Measurements from ENCODE around the gene EVI2B.
"Not testable (repeated sequence)": the region's sequence is repeated elsewhere in the genome, so short reads cannot be mapped to it uniquely, and the experiment has no call there.

Gene EVI2B, protein sequence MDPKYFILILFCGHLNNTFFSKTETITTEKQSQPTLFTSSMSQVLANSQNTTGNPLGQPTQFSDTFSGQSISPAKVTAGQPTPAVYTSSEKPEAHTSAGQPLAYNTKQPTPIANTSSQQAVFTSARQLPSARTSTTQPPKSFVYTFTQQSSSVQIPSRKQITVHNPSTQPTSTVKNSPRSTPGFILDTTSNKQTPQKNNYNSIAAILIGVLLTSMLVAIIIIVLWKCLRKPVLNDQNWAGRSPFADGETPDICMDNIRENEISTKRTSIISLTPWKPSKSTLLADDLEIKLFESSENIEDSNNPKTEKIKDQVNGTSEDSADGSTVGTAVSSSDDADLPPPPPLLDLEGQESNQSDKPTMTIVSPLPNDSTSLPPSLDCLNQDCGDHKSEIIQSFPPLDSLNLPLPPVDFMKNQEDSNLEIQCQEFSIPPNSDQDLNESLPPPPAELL

DNA sequence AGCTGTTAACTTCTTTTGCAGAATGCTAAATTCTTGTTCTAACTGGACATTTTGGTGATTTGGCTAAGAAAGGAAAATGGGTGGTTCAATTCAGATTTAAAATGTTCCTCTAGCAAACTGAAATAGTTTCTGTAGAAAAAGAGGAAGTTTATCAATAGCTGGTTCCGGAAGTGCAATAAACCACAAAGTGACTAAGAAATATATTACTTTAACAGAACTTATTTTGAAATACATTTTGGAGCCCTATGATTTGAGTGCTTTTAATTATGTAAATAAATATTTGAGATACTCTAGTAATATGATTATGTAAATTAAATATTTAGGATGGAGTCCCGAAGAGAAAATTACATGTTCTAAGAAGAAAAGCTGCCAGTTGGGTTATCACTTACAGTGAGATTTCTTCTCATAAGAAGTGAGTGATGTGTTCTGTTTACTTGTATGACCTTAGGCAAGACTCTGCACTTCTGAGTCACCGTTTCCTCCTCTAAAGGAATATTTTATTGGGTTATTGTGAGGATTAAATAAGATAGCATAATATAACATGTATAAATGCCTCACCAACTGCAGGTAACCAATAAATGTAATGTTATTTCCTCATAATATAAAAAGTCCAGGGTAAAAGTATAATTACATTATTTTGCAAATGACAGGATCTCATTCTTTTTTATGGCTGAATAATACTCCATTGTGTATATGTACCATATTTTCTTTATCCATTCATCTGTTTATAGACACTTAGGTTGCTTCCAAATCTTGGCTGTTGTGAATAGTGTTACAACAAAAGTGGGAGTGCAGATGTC is at the start of gene EVI2B:
Gene EVI2B, minus strand, starts transcription at position 73 of the 800 bp plus-strand sequence. CDS start 8,445 bp downstream, outside the sequence.
- DNase-seq = peak; percentile 84

DNA sequence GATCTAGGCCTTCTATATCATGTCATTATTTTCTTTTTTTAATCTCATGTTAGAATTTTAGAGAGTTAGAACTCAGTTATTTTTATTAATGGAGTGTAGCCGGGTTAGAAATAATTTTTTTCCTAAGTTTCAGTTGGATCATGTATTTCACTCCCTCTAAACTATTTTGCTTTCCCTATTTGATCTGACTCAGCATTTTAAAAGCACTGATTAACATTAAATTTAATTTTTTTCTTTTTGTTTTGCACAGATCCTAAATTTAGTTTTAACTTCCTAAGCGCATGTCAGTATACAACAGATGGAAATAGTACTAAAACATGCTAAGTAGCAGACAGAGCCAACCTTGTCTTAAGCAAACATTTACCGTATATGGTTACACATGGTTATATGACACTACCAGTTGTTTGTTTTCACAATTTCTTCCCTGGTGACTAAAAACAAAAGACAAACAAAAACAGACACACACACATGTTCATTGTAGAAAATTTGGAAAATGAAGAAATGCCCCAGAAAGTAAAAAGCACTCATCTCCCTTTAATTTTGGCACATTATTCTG is 44.1 kb upstream of the EVI2B start:
- no peak for DNase-seq

DNA sequence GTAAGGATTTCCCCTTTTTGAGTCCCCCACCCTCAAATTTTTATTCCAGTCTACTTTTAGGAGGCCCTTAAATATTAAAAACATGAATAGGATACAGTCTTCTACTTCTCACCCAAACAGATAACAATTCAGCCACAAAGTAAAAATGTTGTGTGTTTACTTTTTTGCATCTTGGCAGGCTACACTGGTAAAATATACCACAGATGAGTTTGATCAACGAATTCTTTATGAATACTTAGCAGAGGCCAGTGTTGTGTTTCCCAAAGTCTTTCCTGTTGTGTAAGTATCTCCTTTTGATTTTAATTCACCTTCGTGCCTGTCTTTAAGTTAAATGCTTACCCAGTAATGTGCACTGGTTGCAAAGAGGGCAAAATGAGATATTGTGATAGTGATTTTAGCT is 43.2 kb upstream of the EVI2B start:
- no peak for DNase-seq

GRCh38 chr17:31355935-31356334 is 42.1 kb upstream of the EVI2B start:
- no peak for DNase-seq

DNA sequence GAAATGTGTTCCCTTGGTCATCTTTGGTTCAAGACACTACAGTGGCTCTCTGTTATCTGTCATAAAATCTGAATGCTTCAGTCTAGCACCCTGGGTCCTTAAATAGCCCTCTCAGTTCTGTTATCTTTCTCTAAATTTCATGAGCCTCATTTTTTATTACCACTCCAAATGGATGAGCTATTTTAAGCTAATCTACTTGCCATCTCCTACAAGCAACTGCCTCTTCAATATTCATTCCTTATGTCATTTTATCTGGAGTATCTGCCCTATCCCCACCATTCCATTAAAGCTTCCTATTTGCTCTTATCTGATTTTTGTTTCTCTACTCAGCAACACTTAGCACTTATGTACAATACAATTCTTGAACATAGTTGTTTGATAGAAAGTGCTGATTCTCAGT is 35.6 kb upstream of the EVI2B start:
- DNase-seq = no peak

DNA sequence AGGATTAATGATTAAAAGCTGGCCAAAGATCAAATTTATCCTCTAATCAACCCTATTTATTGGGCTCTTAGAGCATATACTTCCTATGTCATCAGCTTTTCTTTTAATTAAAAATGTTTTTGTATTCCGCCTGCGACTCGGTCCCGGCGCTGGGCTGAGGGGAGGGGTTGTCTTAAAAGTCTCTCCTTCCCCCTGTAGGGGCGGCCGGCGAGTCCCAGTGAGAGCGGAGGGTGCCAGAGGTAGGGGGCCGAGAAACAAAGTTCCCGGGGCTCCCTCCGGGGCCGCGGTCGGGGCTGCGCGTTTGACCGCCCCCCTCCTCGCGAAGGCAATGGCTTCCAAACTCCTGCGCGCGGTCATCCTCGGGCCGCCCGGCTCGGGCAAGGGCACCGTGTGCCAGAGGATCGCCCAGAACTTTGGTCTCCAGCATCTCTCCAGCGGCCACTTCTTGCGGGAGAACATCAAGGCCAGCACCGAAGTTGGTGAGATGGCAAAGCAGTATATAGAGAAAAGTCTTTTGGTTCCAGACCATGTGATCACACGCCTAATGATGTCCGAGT is 31.4 kb upstream of the EVI2B start:
- DNase-seq = not testable (repeated sequence)

GRCh38 chr17:31339906-31340661 is 26.2 kb upstream of the EVI2B start:
- DNase-seq = no peak

- no peak for DNase-seq
Measured at GRCh38 chr17:31329221-31329620, 15.4 kb upstream of the EVI2B start.

GRCh38 chr17:31328160-31328535 is 14.3 kb upstream of the EVI2B start:
- DNase-seq = no peak

- DNase-seq = no peak
Measured at GRCh38 chr17:31327534-31328159, 13.8 kb upstream of the EVI2B start.

DNA sequence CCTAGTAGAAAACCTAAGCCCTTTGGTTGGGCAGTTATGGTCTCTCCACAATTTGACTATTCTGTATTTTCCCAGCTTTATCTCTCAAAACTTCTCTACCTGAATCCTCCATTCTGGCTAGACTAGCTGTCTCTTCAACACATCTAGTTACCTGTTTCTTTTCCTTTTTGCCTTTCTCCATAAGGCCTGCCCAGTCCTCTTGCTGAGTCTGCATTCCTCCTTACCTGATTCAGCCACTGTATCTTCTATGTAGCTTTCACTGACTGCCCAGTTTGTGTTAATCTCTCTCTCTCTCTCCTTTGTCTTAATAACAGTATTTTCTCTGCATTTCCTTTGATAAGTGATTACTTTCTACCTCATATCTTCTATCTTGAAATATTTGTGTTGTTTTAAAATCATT is 9.7 kb upstream of the EVI2B start:
- no peak for DNase-seq

DNA sequence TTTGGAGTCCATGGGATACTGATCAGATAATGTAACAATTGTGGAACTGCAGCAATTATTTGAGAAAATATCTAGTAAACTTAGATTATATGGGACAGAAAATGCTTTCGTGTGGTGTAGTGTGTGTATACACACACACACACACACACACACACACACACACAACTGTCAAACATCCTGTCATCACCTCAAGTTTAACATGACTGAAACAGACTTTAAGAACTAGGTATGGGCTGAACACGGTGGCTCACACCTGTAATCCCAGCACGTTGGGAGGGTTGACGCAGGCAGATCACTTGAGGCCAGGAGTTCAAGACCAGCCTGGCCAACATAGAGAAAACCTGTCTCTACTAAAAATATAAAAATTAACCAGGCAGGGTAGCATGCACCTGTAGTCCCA is 8.1 kb upstream of the EVI2B start:
- DNase-seq = peak; percentile 49

DNA sequence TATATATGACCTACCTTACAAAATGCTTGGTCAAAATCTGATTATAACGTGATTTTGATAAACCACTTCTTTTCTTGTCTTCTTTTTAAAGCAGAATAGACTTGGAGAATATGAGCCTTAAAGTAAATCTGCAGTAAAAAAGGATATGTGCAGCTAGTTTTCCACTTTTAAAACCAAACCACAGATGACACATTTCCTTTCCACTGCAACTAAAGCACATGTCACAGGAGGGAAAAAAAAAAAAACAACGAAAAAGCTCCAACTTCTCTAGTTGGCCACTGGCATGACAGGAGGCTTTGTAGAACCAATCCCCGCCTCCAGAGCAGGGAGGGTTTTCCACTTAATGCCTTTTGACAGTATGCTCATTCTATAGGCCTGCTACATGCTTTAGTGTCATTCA is 7.6 kb upstream of the EVI2B start, which contains the start of gene EVI2A:
Gene EVI2A, minus strand, starts transcription at position 142 of the 400 bp plus-strand sequence. CDS start 2,609 bp downstream, outside the sequence.
- peak; percentile 93 for DNase-seq

DNA sequence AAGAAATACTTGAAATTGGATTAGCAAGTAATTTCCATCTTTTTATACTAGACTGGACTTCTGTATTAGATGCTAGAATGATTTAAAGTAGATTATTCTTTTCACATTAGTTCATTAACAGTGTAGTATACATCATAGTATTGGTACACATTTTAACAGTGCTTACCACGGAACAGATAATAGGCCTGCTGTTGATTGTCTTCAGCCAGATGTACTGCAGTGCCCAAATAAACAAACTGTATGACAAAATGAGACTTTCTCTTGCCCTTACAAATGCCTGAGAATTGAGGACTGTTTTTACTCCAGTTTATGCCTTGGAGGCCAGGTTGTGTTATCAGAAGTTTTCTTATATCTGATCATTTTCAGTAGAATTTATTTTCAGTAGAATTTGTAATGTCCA is 6.9 kb upstream of the EVI2B start:
- DNase-seq = peak; percentile 28

DNA sequence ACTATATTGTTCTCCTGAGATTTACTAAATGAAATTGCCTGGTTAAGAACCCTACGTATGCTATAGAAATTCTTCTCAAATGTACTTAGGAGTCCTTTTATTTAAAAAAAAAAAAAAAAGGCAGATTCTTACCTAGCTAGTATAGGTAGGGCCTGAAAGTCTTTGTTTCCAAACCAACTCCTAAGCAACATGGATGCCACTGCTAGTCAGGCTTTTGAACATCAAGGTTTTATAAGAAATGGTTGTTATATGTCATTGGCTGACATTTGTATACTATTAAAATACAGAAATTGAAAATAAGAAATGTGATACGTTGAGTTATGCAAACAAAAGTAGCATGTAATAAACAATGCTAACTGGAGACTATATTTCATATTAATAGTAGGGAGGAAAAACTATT is 6.4 kb upstream of the EVI2B start:
- peak; percentile 36 for DNase-seq

GRCh38 chr17:31318851-31319661 is 5.2 kb upstream of the EVI2B start:
- peak; percentile 73 for DNase-seq

GRCh38 chr17:31318298-31318801 is 4.5 kb upstream of the EVI2B start:
- DNase-seq = peak; percentile 92

DNA sequence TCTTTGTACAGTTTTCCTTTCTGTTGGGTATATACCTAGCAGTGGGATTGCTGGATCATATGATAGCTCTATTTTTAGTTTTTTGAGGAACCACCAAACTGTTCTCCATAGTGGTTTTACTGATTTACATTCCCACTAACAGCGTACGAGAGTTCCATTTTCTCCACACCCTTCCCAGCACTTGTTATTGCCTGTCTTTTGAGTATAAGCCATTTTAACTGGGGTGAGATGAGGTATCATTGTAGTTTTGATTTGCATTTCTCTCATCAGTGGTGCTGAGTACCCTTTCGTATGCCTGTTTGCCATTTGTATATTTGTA is 887 bp upstream of the EVI2B start:
- no peak for DNase-seq

GRCh38 chr17:31312223-31312622 is 1.6 kb downstream of the EVI2B start:
- DNase-seq = peak; percentile 50

DNA sequence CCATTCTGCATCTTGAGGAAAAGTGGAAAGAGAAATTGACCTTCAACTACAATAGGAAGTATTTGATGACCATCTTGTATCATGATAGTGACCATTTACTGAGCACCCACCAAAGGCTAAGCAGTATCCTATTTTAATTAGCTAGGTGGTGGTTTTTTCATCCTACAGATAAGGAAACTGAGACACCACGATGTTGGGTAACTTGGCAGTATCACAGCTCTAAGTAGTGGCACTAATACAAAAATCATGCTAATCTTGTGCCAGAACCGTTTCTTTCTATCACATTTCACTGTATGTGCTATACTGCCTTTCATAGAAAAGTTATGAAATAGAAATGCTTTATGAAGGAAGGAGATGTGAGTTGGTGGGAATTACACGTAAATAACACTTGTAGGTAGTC is 2.3 kb downstream of the EVI2B start:
- peak; percentile 27 for DNase-seq

DNA sequence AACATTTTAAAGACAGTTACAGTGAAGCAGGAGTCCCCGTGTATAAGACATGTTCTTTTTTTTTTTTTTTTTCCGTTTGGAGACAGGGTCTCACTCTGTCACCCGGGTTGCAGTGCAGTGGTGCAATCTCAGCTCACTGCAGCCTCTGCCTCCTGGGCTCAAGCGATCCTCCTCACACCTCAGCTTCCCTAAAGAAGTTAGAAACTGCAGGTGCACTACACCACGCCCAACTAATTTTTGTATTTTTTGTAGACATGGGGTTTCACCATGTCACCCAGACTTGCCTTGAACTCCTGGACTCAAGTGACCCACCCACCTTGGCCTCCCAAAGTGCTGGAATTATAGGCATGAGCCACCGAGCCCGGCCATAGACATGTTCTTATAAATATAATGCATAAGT is 3.0 kb downstream of the EVI2B start:
- peak; percentile 45 for DNase-seq

Measured in CD4-positive, alpha-beta T cell treated with Interleukin-4 for 4 hours (primary cell).